Left forelimb (tissue), 1 donor: ENCODE measurements around the gene VNN1.

Source experiments
- DNase-seq: peaks from one replicate; pipeline ENCODE4 v3.0.0-alpha.2; 2018; ENCODE audit warnings: low spot score

VNN1 gene

GRCh38 chr6:132713352-132714134 lies at the start of gene VNN1:
VNN1 (minus strand) TSS chr6:132714055; CDS start chr6:132714035, 20 bp downstream.
- DNase-seq, result no peak

GRCh38 chr6:132763269-132763668 lies 49.4 kb upstream of the VNN1 start:
- no peak for DNase-seq

- no peak for DNase-seq
These were observed 46.4 kb upstream of the VNN1 start for GRCh38 chr6:132760256-132760655.

GRCh38 chr6:132758689-132759088 lies 44.8 kb upstream of the VNN1 start:
- no peak for DNase-seq

- DNase-seq, result no peak
These were observed 38.4 kb upstream of the VNN1 start for GRCh38 chr6:132752255-132752654.

GRCh38 chr6:132751828-132752227 lies 38.0 kb upstream of the VNN1 start:
- DNase-seq, result no peak

- no peak for DNase-seq
These were observed 37.5 kb upstream of the VNN1 start for GRCh38 chr6:132751306-132751705.

- DNase-seq, result no peak
These were observed 36.8 kb upstream of the VNN1 start for GRCh38 chr6:132750455-132751248.

GRCh38 chr6:132749111-132749510 lies 35.3 kb upstream of the VNN1 start:
- DNase-seq, result no peak

- no peak for DNase-seq
These were observed 34.6 kb upstream of the VNN1 start for GRCh38 chr6:132748446-132748845.

- no peak for DNase-seq
These were observed 32.2 kb upstream of the VNN1 start for GRCh38 chr6:132746048-132746447.

- DNase-seq, result no peak
These were observed 28.6 kb upstream of the VNN1 start for GRCh38 chr6:132742495-132742894.

GRCh38 chr6:132741281-132741680 lies 27.4 kb upstream of the VNN1 start:
- DNase-seq, result no peak

GRCh38 chr6:132736239-132736638 lies 22.4 kb upstream of the VNN1 start:
- DNase-seq, result no peak

- no peak for DNase-seq
These were observed 20.9 kb upstream of the VNN1 start for GRCh38 chr6:132734694-132735236.

- DNase-seq, result no peak
These were observed 20.0 kb upstream of the VNN1 start for GRCh38 chr6:132733814-132734213.

GRCh38 chr6:132733283-132733682 lies 19.4 kb upstream of the VNN1 start:
- no peak for DNase-seq

- DNase-seq, result no peak
These were observed 17.2 kb upstream of the VNN1 start for GRCh38 chr6:132731086-132731485.

GRCh38 chr6:132730560-132730959 lies 16.7 kb upstream of the VNN1 start:
- no peak for DNase-seq

GRCh38 chr6:132728616-132729015 lies 14.8 kb upstream of the VNN1 start:
- no peak for DNase-seq

- DNase-seq, result no peak
These were observed 12.7 kb upstream of the VNN1 start for GRCh38 chr6:132726608-132726975.

- no peak for DNase-seq
These were observed 12.2 kb upstream of the VNN1 start for GRCh38 chr6:132725947-132726607.

- no peak for DNase-seq
These were observed 11.6 kb upstream of the VNN1 start for GRCh38 chr6:132725471-132725870.
